ENCODE results near the gene NUDT19. TPM values are rescaled to one million over a fixed set of nuclear protein-coding genes. Genes with fewer than 3 reads are reported as not detected.
"Not testable (repeated sequence)": the region's sequence is repeated elsewhere in the genome, so short reads cannot be mapped to it uniquely, and the experiment has no call there.

The NUDT19 gene
- total and polyA plus RNA-seq, 9 donors, result 3.6 to 13.0 (median 6.3) TPM

- H3K4me1 ChIP-seq (ENCODE audit: insufficient read depth), result peaks cover 3% of the 10 kb centered on the region
- TF ChIP-seq POLR2A (IDR thresholded peaks at IDR 0.05) (no peak), CTCF (IDR thresholded peaks at IDR 0.05) (no peak), EP300 (IDR thresholded peaks at IDR 0.05) (no peak)
- no peaks in the 10 kb centered on the region for H3K9me3 ChIP-seq
- no peaks in the 10 kb centered on the region for H3K36me3 ChIP-seq
- H3K27me3 ChIP-seq, result no peaks in the 10 kb centered on the region
- intact Hi-C loops (cut with DNase I), result no loop called here
- H3K4me3 ChIP-seq, result no peak overlapping the region
- 94 to 96% (median 94%) methylated on average over 11 of the region's 11 CpGs for WGBS, 3 donors
- DNase-seq, result no peak
- H3K27ac ChIP-seq, result no peak overlapping the region
Measured at GRCh38 chr19:32649751-32650150, 41.9 kb upstream of the NUDT19 start.

- no peak for DNase-seq
- Histone ChIP-seq H3K27me3 (no peaks in the 10 kb centered on the region), H3K9me3 (no peaks in the 10 kb centered on the region), H3K36me3 (no peaks in the 10 kb centered on the region), H3K4me1 (ENCODE audit: insufficient read depth) (peaks cover 3% of the 10 kb centered on the region), H3K27ac (no peak overlapping the region), H3K4me3 (no peak overlapping the region)
- WGBS, 3 donors, result 89 to 96% (median 93%) methylated on average over 5 of the region's 5 CpGs
- no peak for TF ChIP-seq CTCF (IDR thresholded peaks at IDR 0.05)
- TF ChIP-seq EP300 (IDR thresholded peaks at IDR 0.05), result no peak
- no peak for TF ChIP-seq POLR2A (IDR thresholded peaks at IDR 0.05)
- intact Hi-C loops (cut with DNase I), result no loop called here
Measured at GRCh38 chr19:32650671-32651070, 41.0 kb upstream of the NUDT19 start.

GRCh38 chr19:32651729-32652140, 39.9 kb upstream of the NUDT19 start:
- H3K4me1 ChIP-seq (ENCODE audit: insufficient read depth), result peaks cover 3% of the 10 kb centered on the region
- WGBS, 3 donors, result 74 to 81% (median 76%) methylated on average over 8 of the region's 8 CpGs
- no peaks in the 10 kb centered on the region for H3K9me3 ChIP-seq
- H3K4me3 ChIP-seq, result no peak overlapping the region
- H3K27ac ChIP-seq, result no peak overlapping the region
- H3K36me3 ChIP-seq, result no peaks in the 10 kb centered on the region
- DNase-seq, result no peak
- H3K27me3 ChIP-seq, result no peaks in the 10 kb centered on the region
- no peak for TF ChIP-seq POLR2A (IDR thresholded peaks at IDR 0.05)
- no peak for TF ChIP-seq CTCF (IDR thresholded peaks at IDR 0.05)
- no peak for TF ChIP-seq EP300 (IDR thresholded peaks at IDR 0.05)
- intact Hi-C loops (cut with DNase I), result no loop called here

GRCh38 chr19:32652331-32652730, 39.3 kb upstream of the NUDT19 start:
- WGBS, 3 donors, result 95 to 97% (median 97%) methylated on average over 13 of the region's 13 CpGs
- H3K4me1 ChIP-seq (ENCODE audit: insufficient read depth); DNase-seq; H3K27me3 ChIP-seq; intact Hi-C loops (cut with DNase I); H3K9me3 ChIP-seq; H3K36me3 ChIP-seq; H3K4me3 ChIP-seq; H3K27ac ChIP-seq: not testable (repeated sequence)

- Histone ChIP-seq H3K27ac (no peak overlapping the region), H3K4me3 (no peak overlapping the region), H3K4me1 (ENCODE audit: insufficient read depth) (peaks cover 3% of the 10 kb centered on the region), H3K9me3 (no peaks in the 10 kb centered on the region), H3K36me3 (no peaks in the 10 kb centered on the region), H3K27me3 (no peaks in the 10 kb centered on the region)
- DNase-seq, result peak; percentile 69 to 86 (median 85)
- intact Hi-C loops (cut with DNase I), result no loop called here
- WGBS, 3 donors, result 41 to 45% (median 44%) methylated on average over 12 of the region's 12 CpGs
- TF ChIP-seq EP300 (IDR thresholded peaks at IDR 0.05) (no peak), POLR2A (IDR thresholded peaks at IDR 0.05) (no peak), CTCF (IDR thresholded peaks at IDR 0.05) (no peak)
Measured at GRCh38 chr19:32652894-32653598, 38.6 kb upstream of the NUDT19 start.

All from ovary (tissue), 9 donors.